GM19193 (cell line): ENCODE measurements around the gene PTGDR.

ENCODE experiments used
- POLR2A ChIP-seq: IDR thresholded peaks from 4 replicates; pipeline ENCODE4 v1.6.1; 2011; ENCODE audit not compliant: insufficient read depth, insufficient read length; ENCODE audit errors: extremely low read depth

Gene PTGDR

GRCh38 chr14:52254086-52254485, 13.4 kb upstream of the PTGDR start:
- no peak for TF ChIP-seq POLR2A

GRCh38 chr14:52258783-52259182, 8.7 kb upstream of the PTGDR start:
- TF ChIP-seq POLR2A, result no peak

DNA sequence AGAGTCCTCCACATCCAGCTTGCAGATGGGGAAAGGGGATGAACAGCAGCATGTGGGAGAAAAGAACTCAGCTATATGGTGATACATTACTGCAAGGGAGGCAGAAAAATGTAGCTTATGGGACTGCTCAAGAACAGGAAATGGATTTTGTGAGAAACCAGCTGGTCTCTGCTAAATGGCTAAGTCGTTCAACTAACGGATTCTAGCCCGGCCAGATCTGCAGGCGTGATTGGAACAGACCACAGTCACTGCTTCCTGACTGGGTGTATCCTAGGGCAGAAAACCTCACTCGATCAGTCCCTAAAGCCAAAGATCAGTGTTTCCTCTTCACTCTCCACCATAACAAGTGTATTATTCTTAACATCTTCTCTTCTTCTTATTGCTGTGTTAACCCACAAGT, 8.1 kb upstream of the PTGDR start:
- TF ChIP-seq POLR2A, result no peak

DNA sequence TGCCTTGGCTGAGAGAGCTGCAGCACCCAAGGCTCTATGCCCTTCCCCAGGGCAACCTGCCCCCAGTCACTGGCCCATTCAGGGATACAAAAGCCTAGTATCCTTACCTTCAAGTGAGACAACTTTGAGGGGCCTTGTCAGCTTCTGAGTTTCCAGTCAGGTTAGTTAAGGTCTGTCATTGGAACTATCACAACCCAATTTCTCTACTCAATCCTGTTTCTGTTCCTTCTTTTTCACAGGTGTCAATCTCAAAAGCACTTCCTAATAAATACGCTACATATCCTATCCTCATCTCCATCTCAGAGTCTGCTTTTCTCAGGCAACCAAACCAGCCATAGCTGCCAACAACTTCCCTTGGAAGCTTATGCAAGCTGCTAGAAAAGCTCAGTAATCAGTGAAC, 4.9 kb upstream of the PTGDR start:
- no peak for TF ChIP-seq POLR2A

DNA sequence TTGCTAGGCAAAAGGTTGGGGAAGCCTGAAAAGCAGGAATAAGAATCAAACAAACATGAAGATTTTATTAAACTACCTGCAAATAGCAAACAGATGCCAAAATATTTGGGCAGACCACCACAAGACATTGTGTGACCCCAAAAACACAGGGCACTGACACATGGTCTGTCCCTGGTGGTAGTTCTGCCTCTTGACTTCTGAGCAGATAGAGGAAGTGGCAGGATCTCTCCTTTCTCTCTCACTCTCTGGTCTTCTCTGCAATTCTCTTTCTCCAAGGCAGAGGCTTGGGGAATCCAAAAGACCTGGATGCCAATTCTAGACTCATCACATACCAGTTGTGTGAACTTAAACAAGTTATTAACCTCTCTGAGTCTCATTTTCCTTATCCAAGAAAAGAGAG, 4.3 kb upstream of the PTGDR start:
- no peak for TF ChIP-seq POLR2A

GRCh38 chr14:52265253-52265652, 2.2 kb upstream of the PTGDR start:
- TF ChIP-seq POLR2A, result no peak

DNA sequence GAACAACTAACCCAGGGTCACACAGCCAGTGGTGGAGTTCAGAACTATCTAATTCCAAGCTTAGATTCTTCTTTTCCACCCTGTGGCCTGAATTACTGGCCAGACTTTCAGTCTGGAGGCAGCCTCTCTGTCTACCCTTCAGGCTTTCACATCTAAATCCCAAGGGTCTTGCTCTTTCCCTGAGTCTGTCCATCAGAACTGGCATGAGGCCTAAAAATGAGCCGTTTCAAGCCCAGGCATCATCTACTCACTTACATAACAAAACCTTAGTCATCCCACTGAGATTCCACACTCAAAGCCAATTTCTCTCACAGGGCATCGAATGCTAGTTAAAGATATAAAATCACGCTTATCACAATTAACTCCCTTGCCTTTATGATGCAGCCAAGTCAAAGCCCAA, 1.3 kb upstream of the PTGDR start:
- no peak for TF ChIP-seq POLR2A

GRCh38 chr14:52266782-52267181, 716 bp upstream of the PTGDR start:
- no peak for TF ChIP-seq POLR2A

GRCh38 chr14:52268279-52269061, 972 bp downstream of the PTGDR start:
- TF ChIP-seq POLR2A, result no peak

GRCh38 chr14:52269100-52269499, 1.6 kb downstream of the PTGDR start:
- TF ChIP-seq POLR2A, result no peak

- TF ChIP-seq POLR2A, result no peak
Observed at GRCh38 chr14:52269982-52270381, 2.5 kb downstream of the PTGDR start.

- TF ChIP-seq POLR2A, result no peak
Observed at GRCh38 chr14:52271538-52271937, 4.0 kb downstream of the PTGDR start.

DNA sequence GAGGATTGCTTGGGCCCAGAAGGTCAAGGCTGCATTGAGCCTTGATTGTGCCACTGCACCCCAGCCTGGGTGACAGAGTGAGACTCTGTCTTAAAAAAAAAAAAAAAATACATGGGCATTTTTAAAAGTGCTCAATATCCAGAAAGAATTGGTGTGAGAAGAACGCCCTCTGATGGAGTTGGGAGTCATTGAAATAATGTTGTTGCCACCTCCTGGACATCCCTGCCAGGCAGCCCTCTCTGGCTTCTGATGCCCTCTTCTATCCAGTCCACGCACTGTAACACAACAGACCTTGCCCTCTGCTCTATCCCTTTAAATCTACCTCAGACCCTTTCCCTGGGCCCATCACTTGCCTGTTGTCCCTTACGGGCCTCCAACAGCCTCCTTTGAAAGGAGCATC, 4.9 kb downstream of the PTGDR start:
- no peak for TF ChIP-seq POLR2A

GRCh38 chr14:52275372-52275771, 7.9 kb downstream of the PTGDR start:
- no peak for TF ChIP-seq POLR2A

- TF ChIP-seq POLR2A, result no peak
Observed at GRCh38 chr14:52277552-52277951, 10.1 kb downstream of the PTGDR start.

GRCh38 chr14:52279408-52279807, 11.9 kb downstream of the PTGDR start:
- TF ChIP-seq POLR2A, result no peak

- no peak for TF ChIP-seq POLR2A
Observed at GRCh38 chr14:52283099-52283498, 15.6 kb downstream of the PTGDR start.

DNA sequence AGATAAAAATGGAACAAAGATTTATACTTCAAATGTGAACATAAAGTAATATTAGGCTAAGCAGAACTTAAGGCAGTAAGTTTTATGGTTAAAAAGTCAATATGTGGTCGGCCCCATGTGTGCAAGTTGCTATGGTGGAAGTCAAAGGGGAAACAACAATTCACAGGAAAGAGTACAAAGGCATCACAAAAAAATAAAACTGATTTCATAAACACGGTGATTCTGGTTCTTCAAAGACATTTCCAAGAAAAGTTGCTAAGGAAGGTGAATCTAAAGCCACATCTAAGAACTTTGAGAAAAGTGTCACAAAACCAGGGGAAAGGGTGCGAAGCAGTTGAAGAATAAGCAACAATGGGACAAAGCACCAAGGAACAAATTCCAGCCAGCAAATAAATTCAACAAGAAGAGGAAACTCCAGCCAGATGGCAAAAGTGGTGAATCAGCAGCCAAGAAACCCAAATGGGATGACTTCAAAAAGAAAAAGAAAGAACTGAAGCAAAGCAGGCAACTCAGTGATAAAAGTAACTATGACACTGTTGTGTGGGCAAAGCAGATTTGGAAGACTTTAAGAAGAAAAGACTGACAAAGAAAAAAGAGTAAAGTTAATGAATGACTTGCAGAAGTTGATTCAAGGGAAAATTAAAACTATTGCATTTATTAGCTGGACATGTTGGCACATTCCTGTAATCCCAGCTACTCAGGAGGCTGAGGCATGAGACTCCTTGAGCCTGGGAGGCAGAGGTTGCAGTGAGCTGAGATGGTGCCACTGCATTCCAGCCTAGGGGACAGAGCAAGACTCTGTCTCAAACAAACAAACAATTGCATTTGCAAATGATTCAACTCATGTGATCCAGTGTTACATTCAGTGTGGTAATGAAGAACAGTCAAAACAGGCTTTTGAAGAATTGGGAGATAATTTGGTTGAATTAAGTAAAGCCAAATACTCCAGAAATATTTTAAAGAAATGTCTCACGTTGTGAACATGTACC, 19.5 kb downstream of the PTGDR start:
- TF ChIP-seq POLR2A, result no peak
